GM21528 (cell line): Measurements from ENCODE around the gene RPS28.
"Not testable (repeated sequence)": the region's sequence is repeated elsewhere in the genome, so short reads cannot be mapped to it uniquely, and the experiment has no call there.

Experiments
- ATAC-seq: cut with Tn5 transposase; IDR thresholded peaks from one replicate; pipeline ENCODE4 v1.9.1; 2021; ENCODE audit warnings: mild to moderate bottlenecking, moderate library complexity; ENCODE audit not compliant: unreplicated experiment, low FRiP score

The RPS28 gene

DNA sequence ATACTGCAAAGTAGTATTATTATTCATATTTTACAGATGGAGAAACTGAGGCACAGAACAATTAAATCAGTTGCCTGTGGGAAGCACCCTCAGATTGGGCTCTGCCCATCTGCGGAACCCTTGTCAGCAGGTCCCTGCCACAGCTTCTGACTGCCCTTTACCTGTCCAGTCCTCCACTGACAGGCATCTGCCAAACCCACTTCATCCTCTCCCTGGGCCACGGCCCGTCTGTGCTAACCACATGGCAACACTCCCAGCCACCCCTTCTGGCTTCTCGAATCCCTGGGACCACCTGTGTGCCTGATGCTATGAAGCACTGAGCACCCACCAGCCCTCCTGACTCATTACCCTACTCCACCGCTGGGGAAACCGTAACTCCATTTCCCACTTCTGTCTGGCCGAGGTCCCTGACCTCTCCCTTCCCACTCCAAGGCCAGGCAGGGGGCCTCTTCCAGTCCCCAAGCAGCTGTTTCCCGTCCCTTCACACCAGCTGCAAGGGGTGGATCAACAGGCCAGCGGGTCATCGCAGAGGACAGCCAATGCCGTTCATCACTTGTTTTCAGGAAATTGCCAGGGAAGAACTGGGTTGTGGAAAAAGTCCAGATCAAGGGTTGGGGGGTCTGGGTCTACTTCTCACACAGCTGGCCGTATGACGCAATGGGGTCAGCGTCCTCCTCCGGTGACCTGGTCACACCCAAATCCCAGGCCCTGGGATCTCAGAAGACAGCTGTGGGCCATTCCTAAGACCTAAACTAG lies 19.2 kb downstream of the RPS28 start:
- no peak for ATAC-seq

DNA sequence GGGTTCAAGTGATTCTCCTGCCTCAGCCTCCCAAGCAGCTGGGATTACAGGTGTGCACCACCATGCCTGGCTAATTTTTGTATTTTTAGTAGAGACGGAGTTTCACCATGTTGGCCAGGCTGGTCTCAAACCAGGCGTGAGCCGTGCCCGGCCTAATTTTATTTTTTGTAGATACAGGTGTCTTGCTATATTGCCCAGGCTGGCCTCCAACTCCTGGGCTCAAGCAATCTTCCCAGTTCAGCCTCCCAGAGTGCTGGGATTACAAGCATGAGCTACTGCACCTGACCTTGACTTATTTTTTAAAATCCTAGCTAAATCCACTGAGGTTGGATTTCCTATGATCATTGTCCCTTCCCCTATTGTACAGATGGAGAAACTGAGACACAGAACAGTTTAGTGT lies 20.2 kb downstream of the RPS28 start:
- ATAC-seq, result not testable (repeated sequence)

DNA sequence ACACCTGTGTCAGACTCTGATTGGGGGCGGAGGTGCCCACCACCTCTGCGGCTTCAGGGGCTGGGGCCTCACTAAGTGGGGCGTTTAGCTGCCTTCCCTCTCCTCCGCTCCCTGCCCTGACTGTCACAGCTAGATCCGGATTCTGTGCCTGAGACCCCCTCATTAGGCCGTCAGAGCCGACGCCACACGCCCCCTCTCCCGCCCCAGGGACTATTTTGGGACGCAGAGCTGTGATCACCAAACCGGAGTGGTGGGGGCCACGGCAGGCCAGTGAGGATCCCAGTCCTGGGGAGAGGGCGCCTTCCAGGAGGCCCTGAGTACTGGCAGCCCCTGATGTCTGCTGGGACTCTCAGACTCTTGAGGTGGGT lies 21.0 kb downstream of the RPS28 start:
- ATAC-seq, result no peak

DNA sequence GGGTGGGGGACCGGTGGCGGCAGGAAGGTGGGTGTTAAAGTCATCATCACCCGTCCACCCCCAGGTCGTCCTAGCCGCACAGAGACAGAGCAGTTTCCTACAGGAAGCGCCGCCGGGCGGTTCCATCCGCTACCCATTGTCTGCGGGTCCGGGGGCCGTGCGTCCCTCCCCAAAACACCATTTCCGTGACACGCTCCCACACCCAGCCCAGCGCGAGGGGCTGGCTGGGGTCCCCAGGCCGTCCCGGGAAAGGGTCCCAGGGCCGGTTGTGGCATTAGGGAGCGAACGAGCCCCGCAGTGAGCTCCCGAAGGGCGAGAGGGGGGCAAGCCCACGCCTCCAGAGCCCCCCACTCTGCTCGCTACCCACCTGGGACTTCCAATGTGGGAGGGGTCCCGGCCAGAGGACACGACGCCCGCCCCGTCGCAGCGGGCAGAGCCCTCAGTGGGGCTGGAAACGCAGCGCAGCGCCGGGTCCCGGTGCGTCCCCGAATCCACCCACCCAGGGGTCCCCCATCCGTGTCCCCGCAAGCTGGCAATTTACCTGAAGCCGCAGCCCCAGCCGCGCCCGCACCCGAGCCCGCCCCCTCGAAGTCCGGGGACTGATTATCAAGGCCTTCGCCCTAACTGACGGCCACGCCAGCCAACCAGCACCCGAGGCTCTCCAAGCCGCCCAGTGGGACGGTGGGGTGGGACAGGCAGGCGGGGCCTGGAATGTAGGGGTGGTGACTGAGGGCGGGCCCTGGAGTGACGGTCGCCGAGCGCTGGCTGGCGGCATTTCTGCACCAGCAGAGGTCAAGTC lies 21.6 kb downstream of the RPS28 start, which contains the start of gene KANK3:
KANK3 (minus strand) TSS at position 579 of the 799 bp plus-strand sequence. CDS start 5,434 bp downstream, outside the sequence.
- ATAC-seq, result no peak

DNA sequence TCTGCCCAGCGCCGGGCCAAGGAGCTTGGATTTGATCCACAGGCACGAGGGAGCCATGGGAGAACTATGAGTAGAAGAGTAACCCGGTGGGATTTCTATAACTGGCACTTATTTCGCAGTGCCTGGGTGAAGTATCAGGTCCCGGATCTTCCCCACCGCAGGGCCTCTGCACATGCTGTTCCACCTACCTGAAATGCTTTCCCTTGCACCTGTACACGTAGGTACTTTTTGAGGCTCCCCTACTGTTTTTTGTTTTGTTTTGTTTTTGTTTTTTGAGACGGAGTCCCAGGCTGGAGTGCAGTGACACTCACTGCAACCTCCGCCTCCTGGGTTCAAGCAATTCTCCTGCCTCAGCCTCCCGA lies 22.2 kb downstream of the RPS28 start:
- no peak for ATAC-seq

DNA sequence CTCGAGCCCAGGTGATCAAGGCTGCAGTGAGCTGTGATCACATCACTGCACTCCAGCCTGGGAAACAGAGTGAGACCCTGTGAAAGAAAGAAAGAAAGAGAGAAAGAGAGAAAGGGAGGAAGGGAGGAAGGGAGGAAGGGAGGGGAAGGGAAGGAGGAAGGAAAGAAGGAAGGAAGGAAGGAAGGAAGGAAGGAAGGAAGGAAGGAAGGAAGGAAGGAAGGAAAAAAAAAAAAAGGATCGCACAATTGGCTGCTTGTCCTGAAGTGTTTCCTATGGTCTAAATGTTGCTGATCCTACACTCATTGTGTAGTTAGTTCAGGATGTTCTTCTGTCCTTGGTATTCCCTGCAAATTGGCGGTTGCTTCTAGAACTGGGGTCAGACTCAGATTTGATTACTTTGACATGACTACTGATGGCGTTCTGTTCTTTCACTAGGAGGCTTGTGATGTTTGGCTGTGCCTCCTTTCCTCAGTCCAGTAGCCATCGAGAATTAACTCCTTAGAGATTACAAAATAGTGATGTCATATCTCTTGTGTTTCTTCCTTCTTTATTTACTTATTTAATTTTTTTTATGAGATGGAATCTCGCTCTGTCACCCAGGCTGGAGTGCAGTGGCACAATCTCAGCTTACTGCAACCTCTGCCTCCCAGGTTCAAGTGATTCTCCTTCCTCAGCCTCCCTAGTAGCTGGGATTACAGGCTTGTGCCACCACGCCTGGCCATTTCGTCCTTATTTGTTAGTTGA lies 28.5 kb downstream of the RPS28 start:
- not testable (repeated sequence) for ATAC-seq

DNA sequence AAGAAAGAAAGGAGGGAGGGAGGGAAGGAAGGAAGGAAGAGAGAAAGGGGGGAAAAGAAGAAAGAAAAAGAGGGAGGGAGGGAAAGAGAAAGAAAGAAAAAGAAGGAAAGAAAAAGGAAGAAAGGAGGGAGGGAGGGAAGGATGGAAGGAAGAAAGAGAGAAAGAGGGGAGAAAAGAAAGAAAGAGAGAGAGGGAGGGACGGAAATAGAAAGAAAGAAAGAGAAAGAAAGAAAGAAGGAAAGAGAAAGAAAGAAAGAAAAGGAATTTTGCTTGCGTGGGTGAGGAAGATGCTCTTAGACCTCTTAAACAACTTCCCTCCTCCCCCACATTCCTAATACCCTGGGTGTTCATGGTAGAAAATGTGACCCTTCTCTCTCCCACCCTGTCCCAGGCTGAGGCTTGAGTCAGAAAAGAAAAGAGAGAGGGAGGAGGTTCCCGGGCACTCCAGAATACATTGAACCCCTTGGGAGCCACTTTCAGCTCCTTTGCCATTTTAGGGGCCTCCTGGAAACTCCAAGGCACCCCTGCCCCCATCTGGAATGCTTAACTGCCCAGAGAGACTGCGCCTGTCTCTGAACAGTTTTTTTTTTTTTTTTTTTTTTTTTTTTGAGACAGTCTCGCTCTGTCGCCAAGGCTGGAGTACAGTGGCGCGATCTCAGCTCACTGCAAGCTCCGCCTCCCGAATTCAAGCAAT lies 31.0 kb downstream of the RPS28 start:
- ATAC-seq, result no peak

DNA sequence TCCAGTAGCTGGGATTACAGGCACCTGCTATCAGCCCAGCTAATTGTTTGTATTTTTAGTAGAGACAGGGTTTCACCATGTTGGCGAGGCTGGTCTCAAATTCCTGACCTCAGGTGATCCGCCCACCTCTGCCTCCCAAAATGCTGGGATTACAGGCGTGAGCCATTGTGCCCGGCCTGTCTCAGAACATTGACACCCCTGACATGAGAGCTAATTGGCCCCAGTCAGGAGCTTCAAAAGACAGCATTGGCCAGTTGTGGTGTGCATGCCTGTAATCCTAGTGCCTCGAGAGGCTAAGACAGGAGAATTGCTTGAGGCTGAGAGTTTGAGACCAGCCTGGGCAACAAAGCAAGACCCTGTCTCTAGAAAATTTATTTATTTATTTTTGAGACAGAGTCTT lies 31.5 kb downstream of the RPS28 start:
- ATAC-seq, result not testable (repeated sequence)

DNA sequence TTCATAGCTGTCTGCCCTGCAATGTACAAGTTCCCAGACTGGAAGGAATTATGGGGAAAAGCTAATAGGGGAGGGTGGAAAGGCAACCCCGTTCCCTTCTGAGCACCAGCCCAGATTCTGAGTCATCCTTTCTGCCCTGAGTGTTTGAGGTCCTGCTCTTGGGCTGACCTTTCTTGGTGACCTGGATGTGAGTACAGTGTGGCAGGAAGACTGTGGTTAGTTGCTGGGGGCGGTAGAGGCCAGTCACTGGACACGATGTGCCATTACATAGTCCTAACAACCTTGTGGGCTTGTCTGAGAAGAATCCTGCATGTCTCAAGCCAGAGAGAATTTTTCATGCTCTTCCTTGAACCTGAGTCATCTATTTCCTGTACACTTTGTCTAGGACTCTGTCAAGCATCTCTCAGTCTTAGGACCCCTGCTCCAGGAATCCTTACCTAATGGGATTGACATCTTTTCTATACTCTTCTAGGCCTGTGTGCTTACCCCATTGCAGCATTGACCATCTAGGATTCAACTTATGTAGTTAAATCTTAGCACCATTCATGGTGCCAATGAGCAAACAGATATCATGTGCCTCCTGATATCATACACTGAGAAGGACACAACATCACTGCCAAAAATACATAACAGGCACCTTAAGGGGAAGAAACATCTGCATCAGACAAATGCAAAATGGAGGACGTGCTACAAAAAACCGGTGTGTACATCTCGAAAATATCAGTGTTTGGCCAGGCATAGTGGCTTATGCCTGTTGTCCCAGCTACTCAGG lies 34.5 kb downstream of the RPS28 start:
- ATAC-seq, result no peak

DNA sequence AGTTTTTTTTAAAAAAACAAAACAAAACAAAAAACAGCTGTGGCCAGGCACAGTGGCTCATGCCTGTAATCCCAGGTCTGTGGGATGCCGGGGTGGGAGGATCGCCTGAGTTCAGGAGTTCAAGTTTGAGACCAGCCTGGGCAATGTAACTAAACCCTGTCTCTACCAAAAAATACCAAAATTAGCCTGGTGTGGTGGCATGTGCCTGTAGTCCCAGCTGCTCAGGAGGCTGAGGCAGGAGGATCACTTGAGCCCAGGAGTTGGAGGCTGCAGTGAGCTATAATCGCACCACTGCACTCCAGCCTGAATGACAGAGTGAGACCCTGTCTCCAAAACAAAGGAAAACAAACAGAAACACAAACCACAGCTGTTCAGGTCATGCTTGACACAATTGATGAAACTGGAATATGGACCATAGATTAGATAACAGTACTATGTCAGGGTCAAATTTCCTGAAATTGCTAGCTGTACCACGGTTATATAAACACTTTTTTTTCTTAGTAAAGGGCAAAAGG lies 35.8 kb downstream of the RPS28 start:
- no peak for ATAC-seq

DNA sequence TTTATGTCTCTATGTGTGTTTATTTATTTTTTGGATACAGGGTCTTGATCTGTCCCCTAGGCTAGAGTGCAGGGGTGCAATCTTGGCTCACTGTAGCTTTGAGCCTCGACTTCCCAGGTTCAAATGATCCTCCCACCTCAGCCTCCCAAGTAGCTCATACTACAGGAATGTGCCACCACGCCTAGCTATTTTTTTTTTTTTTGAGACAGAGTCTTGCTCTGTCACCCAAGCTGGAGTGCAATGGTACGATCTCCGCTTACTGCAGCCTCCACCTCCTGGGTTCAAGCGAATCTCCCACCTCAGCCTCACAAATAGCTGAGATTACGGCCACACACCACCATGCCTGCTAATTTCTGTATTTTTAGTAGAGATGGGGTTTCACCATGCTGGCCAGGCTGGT lies 37.7 kb downstream of the RPS28 start:
- ATAC-seq, result no peak

DNA sequence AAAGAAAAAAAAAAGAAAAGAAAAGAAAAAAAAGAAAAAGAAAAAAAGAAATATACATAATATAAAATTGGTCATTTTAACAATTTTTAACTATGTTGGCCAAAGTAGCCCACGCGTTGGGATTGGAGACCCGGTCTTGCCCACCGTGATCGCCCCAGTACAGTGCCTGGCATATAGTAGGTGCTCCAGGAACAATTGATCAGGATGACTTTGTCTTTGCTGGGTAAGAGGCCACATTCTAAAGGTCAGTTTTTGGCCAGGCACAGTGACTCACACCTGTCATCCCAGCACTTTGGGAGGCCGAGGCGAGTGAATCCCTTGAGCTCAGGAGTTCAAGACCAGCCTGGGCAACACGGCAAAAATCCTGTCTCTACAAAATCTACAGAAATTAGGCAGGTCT lies 38.9 kb downstream of the RPS28 start:
- no peak for ATAC-seq

DNA sequence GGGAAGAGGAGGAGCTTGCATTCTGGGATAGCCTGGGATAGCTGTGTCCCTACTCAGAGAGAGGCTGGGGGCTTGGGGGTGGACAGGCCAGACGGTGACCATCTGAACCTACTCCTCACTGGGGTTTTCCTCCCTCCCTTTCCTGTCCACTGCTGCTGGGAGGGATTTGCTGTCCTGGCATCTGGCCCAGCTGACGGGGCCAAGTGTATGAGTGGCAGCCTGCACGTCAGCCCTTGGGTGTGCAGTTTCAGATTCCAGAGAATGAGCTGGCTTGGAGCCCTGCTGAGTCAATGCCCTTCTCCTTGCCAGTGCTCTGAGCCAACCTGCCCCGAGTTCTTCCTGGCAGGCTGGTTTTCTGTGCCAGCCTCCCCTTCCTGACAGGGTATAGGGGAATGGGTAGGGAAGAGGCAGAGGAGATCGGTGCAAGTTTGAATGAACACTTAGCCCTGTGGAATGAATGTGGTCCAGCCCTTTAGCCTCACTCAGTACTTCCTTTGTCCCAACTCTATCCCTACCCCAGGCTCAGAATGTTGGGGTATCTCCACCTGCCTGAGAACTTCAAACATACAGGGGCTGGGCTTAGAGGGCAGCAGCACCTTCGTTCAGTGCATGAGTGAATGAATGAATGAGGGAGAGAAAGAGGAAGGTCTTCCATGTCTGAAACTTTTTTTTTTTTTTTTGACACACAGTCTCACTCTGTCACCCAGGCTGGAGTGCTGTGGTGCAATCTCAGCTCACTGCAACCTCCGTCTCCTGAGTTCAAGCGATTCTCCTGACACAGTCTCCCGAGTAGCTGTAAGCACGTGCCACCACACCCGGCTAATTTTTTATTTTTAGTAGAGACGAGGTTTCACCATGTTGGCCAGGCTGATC lies 40.9 kb downstream of the RPS28 start:
- ATAC-seq, result no peak

DNA sequence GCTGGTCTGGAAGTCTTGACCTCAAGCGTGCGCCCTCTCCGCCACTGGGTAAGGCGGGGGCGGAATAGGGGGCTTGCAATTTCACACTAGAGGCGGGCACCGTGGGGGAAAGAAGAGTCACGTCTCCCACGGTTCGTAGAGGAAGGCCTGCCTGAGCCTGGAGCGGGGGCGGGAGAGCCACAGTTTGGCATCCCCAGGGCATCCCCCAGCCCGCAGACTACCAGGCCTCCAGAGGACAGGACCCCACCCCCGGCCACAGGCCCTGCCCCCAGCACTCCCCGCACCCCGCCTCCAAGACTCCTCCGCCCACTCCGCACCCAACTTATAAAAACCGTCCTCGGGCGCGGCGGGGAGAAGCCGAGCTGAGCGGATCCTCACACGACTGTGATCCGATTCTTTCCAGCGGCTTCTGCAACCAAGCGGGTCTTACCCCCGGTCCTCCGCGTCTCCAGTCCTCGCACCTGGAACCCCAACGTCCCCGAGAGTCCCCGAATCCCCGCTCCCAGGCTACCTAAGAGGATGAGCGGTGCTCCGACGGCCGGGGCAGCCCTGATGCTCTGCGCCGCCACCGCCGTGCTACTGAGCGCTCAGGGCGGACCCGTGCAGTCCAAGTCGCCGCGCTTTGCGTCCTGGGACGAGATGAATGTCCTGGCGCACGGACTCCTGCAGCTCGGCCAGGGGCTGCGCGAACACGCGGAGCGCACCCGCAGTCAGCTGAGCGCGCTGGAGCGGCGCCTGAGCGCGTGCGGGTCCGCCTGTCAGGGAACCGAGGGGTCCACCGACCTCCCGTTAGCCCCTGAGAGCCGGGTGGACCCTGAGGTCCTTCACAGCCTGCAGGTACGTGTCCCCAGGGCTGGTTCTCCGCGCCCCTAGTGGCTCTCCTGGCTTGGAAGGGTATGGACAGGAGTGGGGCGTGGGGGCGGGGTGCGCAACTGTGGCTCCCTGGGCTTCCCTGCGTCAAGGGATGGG lies 42.8 kb downstream of the RPS28 start, which contains the start of gene ANGPTL4:
ANGPTL4 (plus strand) TSS at position 353 of the 969 bp plus-strand sequence; CDS start at position 520, 167 bp downstream.
- no peak for ATAC-seq

DNA sequence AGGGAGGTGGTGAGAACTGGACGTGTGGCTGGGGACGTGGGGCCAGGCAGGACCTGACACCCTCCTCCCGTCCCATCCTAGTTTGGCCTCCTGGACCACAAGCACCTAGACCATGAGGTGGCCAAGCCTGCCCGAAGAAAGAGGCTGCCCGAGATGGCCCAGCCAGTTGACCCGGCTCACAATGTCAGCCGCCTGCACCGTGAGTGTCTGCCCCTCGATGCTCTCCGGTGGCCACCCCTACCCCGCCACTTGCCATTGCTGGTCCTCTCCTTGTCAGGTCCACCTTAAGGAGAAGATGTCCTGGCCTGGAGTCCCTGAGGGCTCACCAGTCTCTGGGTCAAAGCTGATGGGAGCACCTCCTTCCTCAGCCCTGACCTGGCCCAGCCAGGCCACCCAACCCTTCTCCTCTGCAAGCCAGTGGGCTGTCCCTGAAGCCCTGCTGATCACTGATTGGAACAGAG lies 44.9 kb downstream of the RPS28 start:
- ATAC-seq, result no peak

DNA sequence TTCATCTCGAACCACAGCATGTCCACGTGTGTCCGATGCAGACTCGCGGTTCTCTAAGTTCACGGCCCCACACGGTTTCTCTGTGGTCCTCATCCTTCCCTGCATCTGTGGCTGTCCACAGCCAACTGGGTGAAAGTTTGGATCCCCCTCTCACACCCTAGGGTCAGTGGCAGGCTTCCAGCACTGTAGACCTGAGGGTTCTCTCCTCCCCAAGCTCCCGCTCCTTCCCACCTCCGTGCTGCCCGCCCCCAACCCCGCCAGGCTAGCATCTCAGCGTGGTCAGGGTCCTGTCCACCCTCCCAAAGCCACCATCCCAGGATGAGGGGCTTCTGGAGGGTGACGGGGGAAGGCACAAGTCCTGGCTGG lies 45.6 kb downstream of the RPS28 start:
- ATAC-seq, result no peak

DNA sequence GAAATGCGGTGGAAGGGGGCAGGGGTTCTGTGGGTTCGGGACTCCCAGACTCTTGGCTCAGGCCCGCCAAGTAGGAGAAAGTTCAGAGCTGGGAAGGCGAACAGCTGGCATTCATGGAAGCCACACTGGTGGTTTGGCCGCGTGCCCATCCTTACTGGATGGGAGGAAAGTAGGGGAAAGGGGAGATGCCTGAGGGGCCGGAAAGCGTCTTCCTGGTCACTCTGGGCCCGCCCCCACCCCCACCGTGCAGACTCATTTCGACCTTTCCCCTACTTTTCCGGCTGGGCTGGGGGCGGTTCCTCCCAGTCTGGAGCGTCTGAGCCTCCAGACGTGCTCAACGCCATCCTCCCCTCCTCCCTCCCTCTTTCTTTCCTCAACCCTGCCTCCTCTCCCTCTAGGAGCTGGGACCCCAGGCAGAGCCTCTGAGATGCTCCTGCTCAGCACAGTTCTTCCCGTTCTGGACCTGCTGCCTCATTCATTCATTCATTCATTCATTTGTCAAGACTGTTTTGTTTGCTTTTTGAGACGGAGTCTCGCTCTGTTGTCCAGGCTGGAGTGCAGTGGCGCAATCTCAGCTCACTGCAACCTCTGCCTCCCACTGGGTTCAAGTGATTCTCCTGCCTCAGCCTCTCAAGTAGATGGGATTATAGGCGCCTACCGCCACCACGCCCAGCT lies 46.2 kb downstream of the RPS28 start:
- ATAC-seq, result no peak
